NCI-H82 treated with DMSO at 0.1 percent for 48 hours (cell line): ENCODE results near the gene GPR62.
"Not testable (repeated sequence)": the region's sequence is repeated elsewhere in the genome, so short reads cannot be mapped to it uniquely, and the experiment has no call there.

Source experiments
- DNase-seq: peaks from one replicate; lab custom pipeline; 2025; ENCODE audit not compliant: unreplicated experiment; lab: John Stamatoyannopoulos, UW

Gene GPR62, protein sequence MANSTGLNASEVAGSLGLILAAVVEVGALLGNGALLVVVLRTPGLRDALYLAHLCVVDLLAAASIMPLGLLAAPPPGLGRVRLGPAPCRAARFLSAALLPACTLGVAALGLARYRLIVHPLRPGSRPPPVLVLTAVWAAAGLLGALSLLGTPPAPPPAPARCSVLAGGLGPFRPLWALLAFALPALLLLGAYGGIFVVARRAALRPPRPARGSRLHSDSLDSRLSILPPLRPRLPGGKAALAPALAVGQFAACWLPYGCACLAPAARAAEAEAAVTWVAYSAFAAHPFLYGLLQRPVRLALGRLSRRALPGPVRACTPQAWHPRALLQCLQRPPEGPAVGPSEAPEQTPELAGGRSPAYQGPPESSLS

DNA sequence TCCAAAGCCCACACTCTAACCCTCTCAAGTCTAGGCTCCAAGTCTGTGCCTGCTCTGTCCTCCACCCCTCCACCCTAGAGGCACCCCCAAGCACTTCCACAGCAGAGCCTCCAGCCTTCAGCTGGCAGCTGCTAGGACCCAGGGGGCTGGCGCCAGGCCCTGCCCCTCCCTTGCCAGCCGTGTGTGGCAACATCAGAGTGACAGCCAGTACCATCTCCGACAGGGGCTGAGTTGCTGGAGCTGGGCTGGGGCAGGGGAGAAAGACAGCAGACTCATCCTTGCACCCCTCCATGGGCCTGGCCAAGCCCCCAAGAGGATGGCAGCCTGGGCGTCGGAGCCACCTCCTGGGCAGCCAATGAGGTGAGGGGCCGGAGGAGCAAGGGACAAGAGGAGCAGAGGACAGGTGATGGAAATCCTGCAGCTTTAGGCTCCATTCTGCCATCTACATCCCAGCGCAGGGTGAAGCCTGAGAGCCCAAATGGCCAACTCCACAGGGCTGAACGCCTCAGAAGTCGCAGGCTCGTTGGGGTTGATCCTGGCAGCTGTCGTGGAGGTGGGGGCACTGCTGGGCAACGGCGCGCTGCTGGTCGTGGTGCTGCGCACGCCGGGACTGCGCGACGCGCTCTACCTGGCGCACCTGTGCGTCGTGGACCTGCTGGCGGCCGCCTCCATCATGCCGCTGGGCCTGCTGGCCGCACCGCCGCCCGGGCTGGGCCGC is at the start of gene GPR62:
Gene GPR62 (plus strand): TSS at position 207 of the 718 bp plus-strand sequence. CDS start 272 bp downstream, at position 479.
- no peak for DNase-seq

DNA sequence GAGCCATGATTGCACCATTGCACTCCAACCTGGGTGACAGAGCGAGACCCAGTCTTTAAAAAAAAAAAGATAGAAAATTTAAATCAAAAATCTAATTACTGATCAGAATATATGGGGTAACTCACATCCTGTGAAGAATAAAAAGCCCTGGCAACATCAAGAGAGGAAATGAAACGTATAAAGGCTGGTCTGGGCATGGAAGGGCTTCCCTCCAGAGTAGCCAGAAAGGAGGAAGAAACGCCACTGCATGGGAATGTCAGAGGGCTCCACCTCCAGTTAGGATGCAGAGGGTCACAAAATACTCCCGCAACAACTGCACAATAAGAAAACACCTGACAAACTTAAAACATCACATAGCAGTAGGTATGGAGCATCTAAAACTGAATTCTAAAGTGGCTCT is 47.2 kb upstream of the GPR62 start:
- no peak for DNase-seq

DNA sequence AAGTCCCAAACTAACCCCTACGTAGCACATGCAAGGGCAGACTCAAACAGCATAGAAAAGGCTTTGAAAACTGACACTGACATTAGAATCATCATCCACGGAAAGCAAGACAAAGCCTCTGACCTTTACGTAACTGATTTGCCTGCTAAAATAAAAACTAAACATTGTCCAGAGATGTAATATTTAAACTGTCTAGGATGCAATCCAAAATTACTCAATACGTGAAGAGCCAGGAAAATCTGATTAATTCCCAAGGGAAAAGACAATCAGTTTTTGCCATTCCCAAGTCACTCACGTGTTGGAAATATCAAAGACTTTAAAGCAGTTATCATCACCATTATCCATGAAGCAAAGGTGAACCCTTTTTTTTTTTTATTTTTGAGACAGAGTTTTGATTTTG is 38.8 kb upstream of the GPR62 start:
- no peak for DNase-seq

DNA sequence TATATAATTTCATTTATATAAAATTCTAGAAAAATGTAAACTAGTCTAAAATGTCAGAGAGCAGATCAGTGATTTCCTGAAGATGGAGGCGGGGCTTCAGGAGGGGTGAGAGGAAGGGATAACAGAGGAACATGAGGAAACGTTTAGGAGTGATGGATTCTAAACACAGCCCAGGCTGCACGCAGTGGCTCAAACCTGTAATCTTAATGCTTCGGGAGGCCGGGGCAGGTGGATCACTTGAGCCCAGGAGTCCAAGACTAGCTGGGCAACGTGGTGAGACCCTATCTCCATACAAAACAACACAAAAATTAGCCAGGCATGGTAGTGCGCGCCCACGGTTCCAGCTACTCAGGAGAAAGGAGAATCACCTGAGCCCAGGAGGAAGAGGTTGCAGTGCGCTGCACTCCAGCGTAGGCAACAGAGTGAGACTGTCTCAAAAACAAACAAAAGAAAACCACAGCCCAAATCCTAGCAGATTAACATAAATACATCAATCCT is 34.1 kb upstream of the GPR62 start:
- no peak for DNase-seq

DNA sequence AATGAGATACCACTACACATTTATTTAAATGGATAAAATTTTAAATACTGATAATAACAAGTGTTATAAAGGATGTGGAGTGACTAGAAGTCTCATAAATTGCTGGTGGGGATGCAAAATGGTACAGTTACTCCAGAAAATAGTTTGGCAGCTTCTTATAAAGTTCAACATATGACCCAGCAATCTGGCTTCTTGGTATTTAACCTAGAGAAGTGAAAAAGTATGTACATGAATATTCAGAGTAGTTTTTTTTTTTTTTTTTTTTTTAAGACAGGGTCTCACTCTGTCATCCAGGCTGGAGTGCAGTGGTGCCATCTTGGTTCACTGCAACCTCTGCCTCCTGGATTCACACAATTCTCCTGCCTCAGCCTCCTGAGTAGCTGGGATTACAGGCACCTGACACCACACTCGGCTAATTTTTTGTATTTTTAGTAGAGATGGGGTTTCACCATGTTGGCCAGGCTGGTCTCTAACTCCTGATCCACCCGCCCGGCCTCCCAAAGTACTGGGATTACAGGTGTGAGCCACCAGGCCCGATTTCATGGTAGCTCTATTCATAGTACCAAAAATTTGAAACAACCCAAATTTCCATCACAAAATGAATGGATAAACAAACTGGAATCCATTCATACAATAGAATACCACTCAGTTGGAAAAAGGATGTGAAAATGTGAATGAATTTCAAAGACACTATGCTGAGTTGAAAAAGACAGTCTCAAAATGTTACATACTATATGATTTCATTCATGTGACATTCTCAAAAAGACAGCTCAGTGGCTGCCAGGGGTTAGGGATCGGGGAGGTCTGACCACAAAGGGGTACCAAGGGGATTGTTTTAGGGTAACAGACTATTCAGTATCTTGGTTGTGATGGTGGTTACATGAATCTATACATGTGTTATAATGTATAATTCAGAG is 27.9 kb upstream of the GPR62 start:
- DNase-seq, result no peak

DNA sequence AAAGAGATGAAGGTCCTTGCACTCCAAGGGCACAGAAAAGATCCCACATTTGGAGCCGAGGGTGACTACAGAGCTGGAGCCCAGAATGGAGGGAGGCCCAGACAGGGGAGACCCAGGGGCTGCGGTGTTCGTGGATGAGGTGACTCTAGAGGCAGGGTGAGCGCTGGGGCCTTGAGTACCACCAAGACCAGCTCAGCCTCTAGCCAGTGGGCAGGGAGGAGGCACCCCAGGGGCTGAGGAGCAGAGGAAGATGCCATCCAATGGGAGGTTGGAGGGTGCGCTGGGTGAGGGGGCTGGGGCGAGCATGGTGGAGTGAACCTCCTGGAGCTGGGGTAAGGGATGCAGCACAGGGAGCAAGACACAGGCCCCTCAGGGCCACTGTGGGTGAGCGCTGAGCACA is 26.7 kb upstream of the GPR62 start:
- no peak for DNase-seq

DNA sequence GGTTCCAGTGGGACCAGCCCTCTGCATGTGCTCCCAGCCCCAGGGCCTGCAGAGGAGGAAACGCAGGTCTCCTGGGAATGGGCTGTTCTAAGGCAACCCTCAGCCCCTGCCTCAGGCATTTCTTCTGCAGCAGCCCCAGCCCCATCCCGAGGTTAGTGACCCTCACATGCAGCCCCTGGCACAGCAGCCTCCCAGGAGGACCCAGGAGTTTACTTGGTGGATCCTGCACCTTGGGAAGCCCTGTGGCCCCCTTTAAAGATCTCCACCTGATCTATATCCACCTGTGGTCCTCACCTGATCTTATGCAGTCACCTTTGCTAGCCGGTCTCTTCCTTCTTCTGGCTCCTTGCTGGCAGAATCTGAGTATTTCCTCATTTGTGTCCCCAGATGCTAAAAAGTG is 26.2 kb upstream of the GPR62 start:
- DNase-seq, result not testable (repeated sequence)

DNA sequence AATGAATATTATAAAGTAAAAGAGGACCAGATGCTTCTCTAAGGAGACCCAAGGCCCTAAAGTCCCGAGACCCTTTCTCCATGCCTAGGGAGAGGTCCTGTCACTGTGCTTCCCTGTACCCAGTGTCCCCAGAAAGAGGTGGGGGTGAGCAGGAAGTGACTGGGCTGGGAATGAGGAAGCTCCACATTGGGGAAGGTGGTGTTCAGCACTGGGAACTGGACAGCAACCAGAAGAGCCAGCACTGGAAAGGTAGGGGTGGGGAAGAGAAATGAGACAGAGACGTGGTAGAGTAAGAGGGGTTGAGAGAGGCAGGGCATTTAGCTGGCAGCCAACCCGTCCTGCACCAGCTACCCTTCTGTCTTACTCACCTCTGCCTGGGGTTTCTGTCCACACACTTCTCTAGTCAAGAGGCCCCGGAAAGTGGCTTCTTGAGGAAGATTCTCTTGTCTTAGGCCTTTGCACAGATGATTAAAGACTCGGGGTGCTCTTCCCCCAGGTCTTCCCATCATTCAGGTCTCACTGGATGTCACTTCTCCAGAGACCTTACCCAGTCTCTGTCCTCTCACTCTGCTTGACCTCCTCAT is 25.7 kb upstream of the GPR62 start:
- DNase-seq, result no peak

DNA sequence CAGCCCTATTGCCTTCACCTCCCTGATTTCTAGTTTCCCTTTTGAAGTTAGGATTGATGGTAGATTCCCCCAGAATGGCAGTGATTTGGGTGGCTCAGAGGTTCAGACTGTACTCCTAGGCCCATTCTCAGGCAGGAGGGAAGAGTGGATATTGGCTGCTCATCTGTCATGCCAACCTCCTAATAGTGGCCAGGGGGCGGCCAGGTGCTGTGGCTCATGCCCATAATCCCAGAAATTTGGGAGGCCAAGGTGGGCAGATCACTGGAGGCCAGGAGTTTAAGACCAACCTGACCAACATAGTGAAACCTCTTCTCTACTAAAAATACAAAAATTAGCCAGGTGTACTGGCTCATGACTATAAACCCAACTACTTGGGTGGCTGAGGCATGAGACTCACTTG is 24.7 kb upstream of the GPR62 start:
- no peak for DNase-seq

DNA sequence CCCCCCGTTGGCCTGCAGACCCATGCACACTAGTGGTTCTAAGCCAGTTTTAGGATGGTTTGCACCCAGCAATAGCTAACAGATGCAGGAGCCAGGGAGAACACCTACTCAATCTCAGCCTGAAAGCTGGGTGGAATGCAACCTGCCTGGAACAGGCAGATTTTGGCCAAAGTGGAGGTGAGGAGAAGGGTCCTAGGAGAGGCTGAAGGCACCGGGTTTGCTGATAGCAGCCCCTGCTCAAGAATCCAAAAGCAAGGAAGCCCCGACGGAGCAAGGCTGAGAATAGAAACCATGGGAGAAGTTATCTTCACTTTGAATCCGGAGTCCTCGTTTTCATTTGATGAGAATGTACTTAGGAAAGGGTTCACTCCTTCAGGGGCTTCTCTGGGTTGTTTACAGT is 23.4 kb upstream of the GPR62 start:
- DNase-seq, result no peak

DNA sequence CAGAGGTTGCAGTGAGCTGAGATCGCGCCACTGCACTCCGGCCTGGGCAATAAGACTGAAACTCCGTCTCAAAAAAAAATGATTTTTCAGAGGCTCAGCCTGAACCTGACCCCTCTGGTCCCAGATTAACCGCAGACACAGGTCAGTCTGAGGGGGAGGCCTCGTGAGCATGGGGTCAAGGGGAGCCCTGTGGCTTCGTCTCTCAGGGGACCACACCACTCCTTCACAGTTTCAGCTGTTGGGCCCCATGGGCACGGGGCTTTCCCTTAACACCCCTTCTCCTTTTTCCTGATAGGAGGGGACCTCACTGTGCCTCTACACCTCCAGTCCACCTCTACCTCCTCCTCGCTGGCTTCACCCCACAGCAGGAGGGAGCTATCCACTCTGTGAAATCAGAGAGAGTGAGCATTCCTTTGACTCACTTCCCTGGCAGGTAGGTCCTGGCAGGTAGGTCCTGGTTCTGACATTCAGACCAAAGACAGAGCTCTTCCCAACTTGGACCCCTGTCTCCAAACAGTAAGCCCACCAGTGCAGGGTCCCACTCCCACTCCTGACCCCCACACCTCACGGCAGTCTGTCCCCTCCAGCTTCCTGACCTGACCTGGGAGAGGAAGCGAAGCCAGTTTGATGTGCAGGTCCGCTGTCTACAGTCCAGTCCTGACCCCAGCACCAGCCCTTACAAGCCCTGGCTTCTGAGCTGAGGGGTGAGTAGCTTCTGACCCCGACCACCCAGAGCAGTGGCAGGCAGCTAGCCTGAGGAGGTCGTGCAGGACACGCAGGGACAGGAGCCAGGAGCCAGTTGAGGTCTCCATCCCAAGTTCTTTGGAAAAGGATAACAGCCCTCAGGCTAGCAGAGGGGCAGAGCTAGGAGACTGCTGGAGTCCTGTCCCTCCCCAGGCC is 22.5 kb upstream of the GPR62 start:
- DNase-seq, result no peak

DNA sequence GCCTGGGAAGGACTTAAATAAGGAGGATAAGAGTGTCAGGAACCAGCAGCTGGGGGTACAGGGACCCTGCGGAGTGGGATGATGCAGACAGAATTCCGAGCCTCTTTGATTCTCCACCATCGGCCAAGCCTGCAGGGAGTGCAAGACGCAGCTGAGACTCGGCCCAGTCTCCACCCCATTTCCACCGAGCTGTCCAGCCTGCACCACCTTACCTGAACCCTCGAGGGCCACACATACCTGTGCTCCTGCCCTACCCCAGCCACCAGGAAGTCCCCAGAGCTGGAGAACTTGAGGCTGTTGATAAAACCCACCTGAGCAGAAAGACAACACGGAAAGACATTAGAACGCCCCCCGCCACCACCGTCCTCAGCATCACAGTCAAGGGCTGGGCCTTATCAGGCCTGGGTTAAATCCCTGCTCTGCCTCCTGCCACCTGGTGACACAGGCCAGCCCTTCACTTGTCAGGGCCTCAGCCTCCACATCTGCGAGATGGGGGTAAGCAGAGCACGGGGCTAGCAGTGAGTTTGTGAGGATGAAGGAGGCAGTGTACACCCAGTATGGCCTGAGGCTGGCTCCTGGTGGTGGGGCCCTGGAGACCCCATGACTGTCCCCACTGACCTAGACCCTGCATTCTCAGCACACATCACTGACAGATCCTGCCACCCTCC is 21.6 kb upstream of the GPR62 start:
- no peak for DNase-seq

DNA sequence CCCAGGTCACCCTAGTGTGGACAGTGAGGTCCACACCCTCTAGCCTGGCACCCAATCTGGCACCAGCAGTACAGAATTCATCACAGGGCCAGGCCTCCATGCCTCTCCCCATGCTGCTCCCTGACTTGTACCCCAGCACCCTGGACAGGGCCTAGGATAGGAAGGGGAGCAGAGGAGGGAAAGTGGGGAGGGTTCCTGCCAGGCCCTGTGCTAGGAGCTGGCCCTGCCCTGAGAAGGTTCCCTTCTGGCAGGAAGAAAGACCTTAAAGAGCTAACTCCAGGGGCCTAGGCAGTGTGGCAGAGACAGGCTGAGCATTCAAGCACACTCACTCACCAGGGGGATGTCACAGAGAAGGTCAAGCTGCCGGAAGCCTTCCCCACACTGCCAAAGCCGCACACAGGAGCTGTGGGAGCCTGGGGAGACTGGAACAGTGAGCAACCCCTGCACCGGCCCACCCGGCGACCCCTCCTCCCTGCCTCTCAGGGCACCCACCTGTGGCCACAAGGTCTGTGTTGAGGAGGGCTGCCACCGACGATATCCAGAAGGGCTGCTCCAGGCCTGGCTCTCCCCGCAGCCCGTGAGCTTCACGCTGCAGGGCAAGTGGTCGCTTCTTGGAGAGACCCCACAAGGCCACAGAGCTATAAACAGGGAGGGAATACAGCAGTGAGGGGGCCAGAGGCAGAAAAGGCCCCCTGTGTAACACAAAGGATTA is 20.9 kb upstream of the GPR62 start:
- no peak for DNase-seq

DNA sequence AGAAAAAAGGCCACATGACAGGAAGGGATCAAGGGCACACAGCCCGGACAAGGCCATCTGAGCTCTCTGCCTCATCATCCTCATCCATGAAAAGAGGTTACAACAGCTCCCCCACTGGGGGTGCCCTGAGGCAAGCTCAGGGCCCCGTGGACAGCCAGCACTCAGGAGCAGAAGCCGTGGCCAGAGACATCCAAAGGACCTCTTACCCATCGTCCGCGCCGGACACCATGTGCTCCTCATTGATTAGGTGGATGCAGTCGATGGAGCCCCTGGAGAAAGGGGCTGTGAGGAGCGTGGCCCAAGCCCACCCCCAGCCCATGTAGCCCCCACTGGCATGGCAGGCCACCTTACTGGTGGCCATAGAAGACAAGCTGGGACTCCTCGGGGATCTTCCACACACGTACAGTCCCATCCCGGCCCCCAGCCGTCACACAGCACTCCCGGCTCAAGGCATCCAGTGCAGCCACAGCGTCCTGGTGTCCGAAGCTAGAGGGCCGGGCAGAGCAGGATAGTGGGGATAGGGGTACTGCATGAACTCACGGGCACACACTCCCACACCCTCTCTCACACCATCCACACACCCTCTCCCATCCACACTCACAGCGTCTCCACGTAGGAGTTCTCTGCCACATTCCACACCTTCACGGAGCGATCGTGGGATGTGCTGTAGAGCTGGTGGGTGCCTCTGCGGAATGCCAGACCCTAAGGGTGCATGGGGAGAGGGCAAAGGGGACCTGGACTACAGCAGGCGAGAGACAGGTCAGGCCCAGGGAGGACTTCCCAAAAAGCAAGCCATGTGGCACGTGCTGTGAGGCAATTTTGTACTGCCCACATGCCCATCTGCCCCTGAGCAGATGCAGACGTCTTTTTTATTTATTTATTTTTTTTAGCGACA is 19.9 kb upstream of the GPR62 start:
- no peak for DNase-seq

DNA sequence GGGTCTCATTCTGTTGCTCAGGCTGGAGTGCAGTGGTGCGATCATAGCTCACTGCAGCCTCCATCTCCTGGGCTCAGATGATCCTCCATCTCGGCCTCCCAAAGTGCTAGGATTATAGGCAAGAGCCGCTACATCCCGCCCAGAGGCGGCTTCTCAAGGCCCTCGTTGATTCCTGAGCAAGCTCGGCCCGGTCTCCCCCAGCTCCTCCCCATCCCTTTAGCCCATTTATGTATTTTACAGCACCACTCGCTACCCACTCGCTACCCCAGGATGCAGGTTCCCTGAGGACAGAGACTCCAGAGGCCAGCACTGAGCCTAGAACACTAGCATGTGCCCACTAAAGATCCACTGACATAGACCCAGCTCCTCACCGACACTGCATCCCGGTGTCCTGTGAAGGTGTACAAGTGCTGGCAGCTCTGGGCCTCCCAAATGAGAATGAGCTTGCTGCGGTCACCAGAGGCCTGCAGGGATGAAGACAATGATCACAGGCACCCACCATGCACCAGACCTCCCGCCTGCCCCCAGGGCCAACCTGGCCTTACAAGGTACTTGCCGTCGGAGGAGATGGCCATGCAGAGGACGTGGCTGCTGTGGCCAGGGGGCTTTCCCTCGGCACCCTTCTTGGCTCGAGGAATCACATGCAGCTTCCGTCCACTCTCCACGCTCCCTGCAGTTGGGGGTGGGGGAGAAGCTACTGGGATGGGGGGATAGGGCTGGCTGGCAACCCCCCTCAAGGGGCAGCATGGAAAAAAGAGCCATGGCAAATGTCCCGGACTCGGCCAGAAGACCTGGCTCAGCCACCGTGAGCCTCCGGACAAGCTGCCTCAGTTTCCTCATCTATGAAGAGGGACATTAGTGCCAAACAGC is 19.1 kb upstream of the GPR62 start:
- DNase-seq, result no peak

DNA sequence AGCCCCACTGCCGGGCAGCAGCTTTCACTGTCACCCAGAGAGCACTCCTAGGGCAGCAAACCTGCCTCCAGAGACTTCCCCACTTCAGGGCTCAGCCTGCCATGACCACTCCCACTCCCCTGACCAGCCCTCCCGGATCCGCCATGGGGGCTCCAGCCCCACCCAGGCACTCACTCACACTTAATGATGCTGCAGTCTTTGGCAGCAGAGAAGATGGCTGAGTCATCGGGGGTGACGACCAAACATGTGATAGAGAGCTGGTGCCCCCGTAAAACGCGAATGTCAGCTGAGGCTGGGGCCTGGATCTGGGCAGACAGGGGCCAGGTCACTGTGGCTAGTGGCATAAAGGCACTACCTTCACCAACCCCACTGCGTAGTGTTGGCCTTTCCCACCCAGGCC is 18.2 kb upstream of the GPR62 start:
- DNase-seq, result no peak
